PC-3 (cell line): Measurements from ENCODE around the gene MRTFA. TPM values are rescaled to one million over a fixed set of nuclear protein-coding genes. Genes with fewer than 3 reads are reported as not detected.

Experiments
- ATAC-seq: fragments of 200-7000 bp; cut with Tn5 transposase; 2 replicates; pipeline ENCODE4 v1.9.1; 2020; ENCODE audit warnings: mild to moderate bottlenecking, moderate library complexity
- BruUV-seq: library from RNA; stranded (reverse); fragments of 400-500 nt; replicated peaks from 2 replicates; lab custom pipeline; 2021; lab: Mats Ljungman, UMichigan
- CTCF ChIA-PET: fragments of 300-600 bp; sonication (Branson Sonifier 250); formaldehyde crosslinking; loops from one replicate; lab custom pipeline; 2022; ENCODE audit warnings: antibody characterized with exemption; lab: Charles Lee
- POLR2A ChIA-PET: fragments of 300-600 bp; sonication (Branson Sonifier 250); formaldehyde crosslinking; loops from one replicate; lab custom pipeline; 2022; ENCODE audit warnings: antibody characterized with exemption; ENCODE audit not compliant: unreplicated experiment; lab: Charles Lee
- DNase-seq: peaks from one replicate; pipeline ENCODE4 v3.0.0-alpha.2; 2015
- H2AFZ ChIP-seq: fragments of 300-600 bp; sonication (generic); 2 replicates; pipeline ENCODE4 v1.6.0; 2016; ENCODE audit warnings: antibody characterized with exemption, low read length
- H3F3A ChIP-seq: fragments of 300-600 bp; sonication (generic); one replicate; pipeline ENCODE4 v1.6.0; 2017; ENCODE audit warnings: antibody characterized with exemption, low read length, control low read depth, mild to moderate bottlenecking; ENCODE audit not compliant: unreplicated experiment
- H3K27ac ChIP-seq: fragments of 300-600 bp; sonication (generic); 2 replicates; pipeline ENCODE4 v1.5.1; 2016; ENCODE audit warnings: mild to moderate bottlenecking, low read length
- H3K27me3 ChIP-seq: fragments of 300-600 bp; sonication (generic); 2 replicates; pipeline ENCODE4 v1.6.1; 2016; ENCODE audit warnings: low read length, mixed read lengths
- H3K36me3 ChIP-seq: fragments of 300-600 bp; sonication (generic); 2 replicates; pipeline ENCODE4 v1.6.1; 2016; ENCODE audit warnings: low read depth, mixed run types, low read length, mixed read lengths
- H3K4me1 ChIP-seq: fragments of 300-600 bp; sonication (generic); 2 replicates; pipeline ENCODE4 v1.5.1; 2016; ENCODE audit warnings: low read length; ENCODE audit not compliant: insufficient read depth
- H3K4me2 ChIP-seq: fragments of 300-600 bp; sonication (generic); 2 replicates; pipeline ENCODE4 v1.6.0; 2016; ENCODE audit warnings: low read length
- H3K4me3 ChIP-seq: fragments of 300-600 bp; sonication (generic); 2 replicates; pipeline ENCODE4 v1.5.1; 2016; ENCODE audit warnings: mild to moderate bottlenecking, low read length, mixed read lengths
- H3K79me2 ChIP-seq: fragments of 300-600 bp; sonication (generic); 2 replicates; pipeline ENCODE4 v1.6.1; 2017; ENCODE audit warnings: low read length, mixed read lengths
- H3K9ac ChIP-seq: fragments of 300-600 bp; sonication (generic); 2 replicates; pipeline ENCODE4 v1.6.0; 2016; ENCODE audit warnings: mild to moderate bottlenecking, low read length
- H3K9me2 ChIP-seq: fragments of 300-600 bp; sonication (generic); replicated peaks from 2 replicates; pipeline ENCODE4 v1.6.1; 2016; ENCODE audit warnings: mixed run types, low read length, mixed read lengths
- H3K9me3 ChIP-seq: fragments of 300-600 bp; sonication (generic); 2 replicates; pipeline ENCODE4 v1.6.1; 2016; ENCODE audit warnings: low read length, mixed read lengths
- H4K20me1 ChIP-seq: fragments of 300-600 bp; sonication (generic); 2 replicates; pipeline ENCODE4 v1.6.1; 2016; ENCODE audit warnings: low read length, mixed read lengths
- CTCF ChIP-seq: fragments of 300-600 bp; sonication (generic); conservative IDR thresholded peaks from 2 replicates; pipeline ENCODE4 v1.5.1; 2017; ENCODE audit warnings: antibody characterized with exemption, low read depth, mild to moderate bottlenecking, low read length
- EZH2 ChIP-seq: fragments of 300-600 bp; sonication (generic); IDR thresholded peaks from one replicate; pipeline ENCODE4 v1.6.1; 2017; ENCODE audit warnings: antibody characterized with exemption, mild to moderate bottlenecking, low read length; ENCODE audit not compliant: unreplicated experiment
- EZH2phosphoT487 ChIP-seq: fragments of 300-600 bp; sonication (generic); IDR thresholded peaks from 2 replicates; pipeline ENCODE4 v1.6.1; 2018; ENCODE audit warnings: mild to moderate bottlenecking, antibody characterized with exemption, low read length, borderline replicate concordance
- intact Hi-C: fragments of 100-400 bp; cut with micrococcal nuclease; formaldehyde crosslinking; loops from 2 replicates; pipeline ENCODE4 v1.9.0; 2023
- total RNA-seq: library from RNA; depleted of rRNA; stranded (reverse); fragments of >200 nt; gene quantifications from 2 replicates; pipeline ENCODE4 v1.2.3, GENCODE V29; 2014

Gene MRTFA
- total RNA-seq, 1 experiment from 2014 or later: 32.6 TPM

- Histone ChIP-seq H3K9me3 (no peaks in the 10 kb centered on the region), H3K4me1 (peaks cover 21% of the 10 kb centered on the region), H3K9me2 (no peaks in the 10 kb centered on the region), H3K36me3 (no peaks in the 10 kb centered on the region), H4K20me1 (no peaks in the 10 kb centered on the region), H3K79me2 (no peaks in the 10 kb centered on the region), H3K27me3 (no peaks in the 10 kb centered on the region), H3K27ac (peak overlapping the region; percentile 99), H2AFZ (peak overlapping the region; percentile 88), H3K4me2 (peak overlapping the region; percentile 90), H3F3A (no peaks in the 10 kb centered on the region), H3K9ac (peak overlapping the region; percentile 98), H3K4me3 (peak overlapping the region; percentile 76)
- BruUV-seq: TSS peak; percentile 81
- no peak for TF ChIP-seq EZH2phosphoT487
- TF ChIP-seq CTCF: no peak
- TF ChIP-seq EZH2: no peak
- ChIA-PET POLR2A (interaction anchor here (0.6 to 0.7 kb wide), 6 partner anchors 61 to 219 kb away, joined by 3 to 8 read pairs (median 4); no protein-coding TSS in a partner anchor), CTCF (interaction anchor here (0.5 to 0.7 kb wide), 4 partner anchors 15 to 234 kb away, joined by 3 to 4 read pairs (median 4); partner anchors contain the start of gene MRTFA)
- ATAC-seq: peak; percentile 95
- intact Hi-C loops: no loop called here
- peak; percentile 96 for DNase-seq
Measured at GRCh38 chr22:40651563-40652501, 15.3 kb upstream of the MRTFA start.

- BruUV-seq: TSS peak; percentile 87
- no peaks in the 10 kb centered on the region for H3K79me2 ChIP-seq
- H3K9ac ChIP-seq: peak overlapping the region; percentile 98
- peak overlapping the region; percentile 76 for H3K4me3 ChIP-seq
- peak overlapping the region; percentile 99 for H3K27ac ChIP-seq
- no peaks in the 10 kb centered on the region for H3K9me2 ChIP-seq
- ATAC-seq (no peak), DNase-seq (no peak)
- no peaks in the 10 kb centered on the region for H3K9me3 ChIP-seq
- H2AFZ ChIP-seq: peak overlapping the region; percentile 88; the same call in 1 of the 2 replicates
- peaks cover 22% of the 10 kb centered on the region for H3K4me1 ChIP-seq
- no peaks in the 10 kb centered on the region for H3K27me3 ChIP-seq
- H3K36me3 ChIP-seq: no peaks in the 10 kb centered on the region
- H4K20me1 ChIP-seq: no peaks in the 10 kb centered on the region
- ChIA-PET POLR2A (interaction anchor here (0.6 kb wide), 4 partner anchors 107 to 218 kb away, joined by 3 to 8 read pairs (median 4); no protein-coding TSS in a partner anchor), CTCF (no interaction called here)
- intact Hi-C loops: no loop called here
- TF ChIP-seq CTCF: no peak
- TF ChIP-seq EZH2phosphoT487: no peak
- TF ChIP-seq EZH2: no peak
- H3K4me2 ChIP-seq: peak overlapping the region; percentile 90
- no peaks in the 10 kb centered on the region for H3F3A ChIP-seq
Measured at GRCh38 chr22:40651057-40651456, 14.5 kb upstream of the MRTFA start.

GRCh38 chr22:40648386-40648785 lies 11.9 kb upstream of the MRTFA start:
- no peaks in the 10 kb centered on the region for H4K20me1 ChIP-seq
- peaks cover 34% of the 10 kb centered on the region for H3K4me1 ChIP-seq
- no peak for TF ChIP-seq CTCF
- no peaks in the 10 kb centered on the region for H3K9me3 ChIP-seq
- POLR2A ChIA-PET: no interaction called here
- no peak overlapping the region for H3K4me2 ChIP-seq
- H3K36me3 ChIP-seq: no peaks in the 10 kb centered on the region
- BruUV-seq: no TSS peak
- CTCF ChIA-PET: no interaction called here
- H3K9me2 ChIP-seq: no peaks in the 10 kb centered on the region
- intact Hi-C loops: no loop called here
- H3K9ac ChIP-seq: no peak overlapping the region
- no peaks in the 10 kb centered on the region for H3F3A ChIP-seq
- no peaks in the 10 kb centered on the region for H3K27me3 ChIP-seq
- DNase-seq (no peak), ATAC-seq (no peak)
- H3K27ac ChIP-seq: no peak overlapping the region
- H2AFZ ChIP-seq: no peak overlapping the region
- no peak overlapping the region for H3K4me3 ChIP-seq
- H3K79me2 ChIP-seq: no peaks in the 10 kb centered on the region
